ENCODE measurements around the gene NDST1. TPM values are rescaled to one million over a fixed set of nuclear protein-coding genes. Genes with fewer than 3 reads are reported as not detected.

Gene NDST1
- total RNA-seq, 4 donors from 2014 or later = 94.6 to 157 (median 134) TPM

DNA sequence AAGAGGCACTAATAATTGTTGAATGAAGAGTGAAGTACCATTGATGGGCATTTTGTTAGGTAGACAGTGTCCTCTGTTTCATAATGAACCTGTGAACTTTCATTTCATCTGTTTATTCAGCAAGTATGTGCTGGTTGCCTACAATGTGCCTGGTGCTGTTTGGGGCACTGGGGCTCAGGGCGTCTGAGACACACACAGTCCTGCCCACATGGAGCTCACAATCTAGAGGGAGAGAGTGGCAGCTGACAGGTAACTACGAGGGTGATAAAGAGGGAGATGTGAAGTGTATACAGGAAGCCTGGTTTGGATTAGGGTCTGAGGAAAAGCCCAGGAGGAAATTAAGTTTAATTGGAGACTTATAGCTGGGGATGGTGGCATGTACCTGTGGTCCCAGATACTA is 28.5 kb upstream of the NDST1 start:
- peaks cover 2% of the 10 kb centered on the region for H3K4me1 ChIP-seq
- H3K27me3 ChIP-seq = no peaks in the 10 kb centered on the region
- TF ChIP-seq EP300 (IDR thresholded peaks at IDR 0.05) (no peak), POLR2A (IDR thresholded peaks at IDR 0.05) (no peak), POLR2AphosphoS5 (IDR thresholded peaks at IDR 0.05) (no peak)
- TF ChIP-seq, protein P1, sequence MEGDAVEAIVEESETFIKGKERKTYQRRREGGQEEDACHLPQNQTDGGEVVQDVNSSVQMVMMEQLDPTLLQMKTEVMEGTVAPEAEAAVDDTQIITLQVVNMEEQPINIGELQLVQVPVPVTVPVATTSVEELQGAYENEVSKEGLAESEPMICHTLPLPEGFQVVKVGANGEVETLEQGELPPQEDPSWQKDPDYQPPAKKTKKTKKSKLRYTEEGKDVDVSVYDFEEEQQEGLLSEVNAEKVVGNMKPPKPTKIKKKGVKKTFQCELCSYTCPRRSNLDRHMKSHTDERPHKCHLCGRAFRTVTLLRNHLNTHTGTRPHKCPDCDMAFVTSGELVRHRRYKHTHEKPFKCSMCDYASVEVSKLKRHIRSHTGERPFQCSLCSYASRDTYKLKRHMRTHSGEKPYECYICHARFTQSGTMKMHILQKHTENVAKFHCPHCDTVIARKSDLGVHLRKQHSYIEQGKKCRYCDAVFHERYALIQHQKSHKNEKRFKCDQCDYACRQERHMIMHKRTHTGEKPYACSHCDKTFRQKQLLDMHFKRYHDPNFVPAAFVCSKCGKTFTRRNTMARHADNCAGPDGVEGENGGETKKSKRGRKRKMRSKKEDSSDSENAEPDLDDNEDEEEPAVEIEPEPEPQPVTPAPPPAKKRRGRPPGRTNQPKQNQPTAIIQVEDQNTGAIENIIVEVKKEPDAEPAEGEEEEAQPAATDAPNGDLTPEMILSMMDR (IDR thresholded peaks at IDR 0.05) = no peak
- H3K36me3 ChIP-seq = no peaks in the 10 kb centered on the region
- 81% methylated on average over 2 of the region's 2 CpGs for WGBS
- no peak overlapping the region for H3K4me3 ChIP-seq
- no peaks in the 10 kb centered on the region for H3K9me3 ChIP-seq
- DNase-seq (ENCODE audit: low spot score in 2 of 2) = no peak
- H3K27ac ChIP-seq = no peak overlapping the region

GRCh38 chr5:150481708-150481965 is 26.3 kb upstream of the NDST1 start:
- Histone ChIP-seq H3K27me3 (no peaks in the 10 kb centered on the region), H3K4me1 (peaks cover 13% of the 10 kb centered on the region), H3K36me3 (no peaks in the 10 kb centered on the region), H3K9me3 (no peaks in the 10 kb centered on the region), H3K27ac (no peak overlapping the region), H3K4me3 (no peak overlapping the region)
- 87% methylated on average over 3 of the region's 6 CpGs for WGBS
- DNase-seq (ENCODE audit: low spot score in 2 of 2) = no peak
- TF ChIP-seq POLR2A (IDR thresholded peaks at IDR 0.05) (no peak), EP300 (IDR thresholded peaks at IDR 0.05) (no peak)

DNA sequence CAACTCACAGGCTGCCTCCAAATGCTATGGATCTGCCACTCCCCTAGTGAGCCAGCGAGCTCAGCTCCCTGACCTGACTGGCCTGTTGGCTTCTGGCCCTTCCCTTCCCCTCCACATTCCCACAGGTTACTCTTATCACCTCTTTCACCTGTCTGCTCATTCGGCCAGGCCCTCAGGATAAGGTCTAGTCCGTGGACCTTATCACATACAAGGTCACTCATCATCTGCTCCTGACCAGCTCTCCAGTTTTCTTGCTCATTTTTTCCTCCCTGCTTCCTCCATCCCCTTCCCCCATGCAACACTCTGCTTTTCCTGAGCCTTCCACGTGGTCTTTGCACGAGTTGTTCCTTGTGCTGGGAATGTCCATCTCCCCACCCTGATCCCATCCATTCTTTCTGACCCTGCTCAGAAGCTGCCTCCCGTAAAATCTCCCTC is 25.9 kb upstream of the NDST1 start:
- TF ChIP-seq POLR2AphosphoS5 (IDR thresholded peaks at IDR 0.05) (no peak), EP300 (IDR thresholded peaks at IDR 0.05) (no peak)
- no peak for DNase-seq (ENCODE audit: low spot score in 2 of 2)
- WGBS = 69% methylated on average over 6 of the region's 6 CpGs
- no peak overlapping the region for H3K27ac ChIP-seq
- H3K27me3 ChIP-seq = no peaks in the 10 kb centered on the region
- H3K4me1 ChIP-seq = peaks cover 16% of the 10 kb centered on the region
- no peaks in the 10 kb centered on the region for H3K36me3 ChIP-seq
- no peaks in the 10 kb centered on the region for H3K9me3 ChIP-seq
- H3K4me3 ChIP-seq = no peak overlapping the region

GRCh38 chr5:150484964-150485692 is 22.8 kb upstream of the NDST1 start:
- H3K27ac ChIP-seq = peak overlapping the region; percentile 98
- H3K36me3 ChIP-seq = no peaks in the 10 kb centered on the region
- DNase-seq (ENCODE audit: low spot score in 2 of 2) = no peak
- 38% methylated on average over 24 of the region's 28 CpGs for WGBS
- H3K27me3 ChIP-seq = no peaks in the 10 kb centered on the region
- peaks cover 45% of the 10 kb centered on the region for H3K4me1 ChIP-seq
- H3K4me3 ChIP-seq = peak overlapping the region; percentile 97
- no peak for TF ChIP-seq POLR2A (IDR thresholded peaks at IDR 0.05)
- H3K9me3 ChIP-seq = no peaks in the 10 kb centered on the region

DNA sequence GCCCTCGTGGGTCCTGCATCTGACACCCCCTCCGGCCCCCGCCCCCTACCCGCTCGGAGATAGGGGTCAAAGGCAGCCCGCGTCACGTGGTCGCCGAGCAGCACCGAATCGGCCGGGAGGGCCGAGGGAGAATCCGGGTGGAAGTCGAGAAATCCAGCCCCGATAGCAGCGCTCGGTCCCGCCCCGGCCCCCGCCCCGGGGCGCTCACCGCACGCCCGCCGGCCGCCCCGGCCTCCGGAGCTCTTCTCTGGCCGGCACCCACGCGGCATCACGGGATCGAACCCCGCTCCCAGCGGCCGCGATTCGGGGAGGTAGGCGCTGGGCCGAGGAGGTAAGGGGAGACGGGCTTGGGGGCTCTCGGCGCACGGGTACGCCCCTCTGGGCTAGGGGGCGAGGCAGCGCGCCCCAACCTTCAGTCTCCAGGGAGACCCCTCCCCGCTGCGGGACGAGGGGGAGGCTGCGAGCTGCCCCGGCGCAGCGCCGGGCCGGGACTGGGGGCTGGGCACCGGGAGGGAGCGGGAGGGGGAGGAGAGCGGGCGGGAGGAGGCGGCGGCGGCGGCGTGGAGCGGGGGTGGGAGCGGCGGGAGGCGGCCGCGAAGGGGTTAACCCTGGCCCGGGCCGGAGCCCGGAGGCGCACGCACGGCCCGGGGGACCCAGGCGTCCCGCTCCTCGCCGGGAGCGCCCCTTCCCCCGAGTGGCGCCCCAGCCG is 22.1 kb upstream of the NDST1 start:
- no peak for TF ChIP-seq POLR2AphosphoS5 (IDR thresholded peaks at IDR 0.05)
- TF ChIP-seq EP300 (IDR thresholded peaks at IDR 0.05) = no peak
- TF ChIP-seq, protein P1 (IDR thresholded peaks at IDR 0.05) = no peak
- TF ChIP-seq POLR2A (IDR thresholded peaks at IDR 0.05) = no peak
- Histone ChIP-seq H3K36me3 (no peaks in the 10 kb centered on the region), H3K4me3 (peak overlapping the region; percentile 97), H3K27me3 (no peaks in the 10 kb centered on the region), H3K27ac (peak overlapping the region; percentile 98), H3K4me1 (peaks cover 53% of the 10 kb centered on the region), H3K9me3 (no peaks in the 10 kb centered on the region)
- DNase-seq (ENCODE audit: low spot score in 2 of 2) = peak in 1 of 2 donors; percentile 89
- no CpG with 5 or more reads among the region's 90 CpGs for WGBS

- Histone ChIP-seq H3K4me1 (peaks cover 60% of the 10 kb centered on the region), H3K36me3 (no peaks in the 10 kb centered on the region), H3K27me3 (no peaks in the 10 kb centered on the region), H3K27ac (peak overlapping the region; percentile 98), H3K9me3 (no peaks in the 10 kb centered on the region), H3K4me3 (peak overlapping the region; percentile 97)
- no peak for TF ChIP-seq POLR2A (IDR thresholded peaks at IDR 0.05)
- no peak for TF ChIP-seq EP300 (IDR thresholded peaks at IDR 0.05)
- TF ChIP-seq, protein P1 (IDR thresholded peaks at IDR 0.05) = no peak
- TF ChIP-seq POLR2AphosphoS5 (IDR thresholded peaks at IDR 0.05) = no peak
- WGBS = 1% methylated on average over 7 of the region's 60 CpGs
- no peak for DNase-seq (ENCODE audit: low spot score in 2 of 2)
These were observed 21.3 kb upstream of the NDST1 start for GRCh38 chr5:150486402-150487198.
